MM.1S (cell line): ENCODE results near the gene PPIB.

Experiments used
- CTCF ChIP-seq: fragments of 300-600 bp; sonication (generic); IDR thresholded peaks from 2 replicates; pipeline ENCODE4 v1.5.1; 2016; ENCODE audit warnings: antibody characterized with exemption, low read length, mixed read lengths
- EZH2phosphoT487 ChIP-seq: fragments of 300-600 bp; sonication (generic); IDR thresholded peaks from 2 replicates; pipeline ENCODE4 v1.6.1; 2018; ENCODE audit warnings: antibody characterized with exemption, low read length

GRCh38 chr15:64122444-64122843, 40.4 kb downstream of the PPIB start:
- TF ChIP-seq EZH2phosphoT487 (no peak), CTCF (no peak)
